ENCODE results near the gene NOC4L.

NOC4L gene

GRCh38 chr12:132170094-132170636, 25.9 kb downstream of the NOC4L start:
- DNase-seq (ENCODE audit: low spot score), result no peak

GRCh38 chr12:132170637-132171292, 26.5 kb downstream of the NOC4L start:
- no peak for DNase-seq (ENCODE audit: low spot score)

- no peak for DNase-seq (ENCODE audit: low spot score)
Observed at GRCh38 chr12:132171293-132171967, 27.2 kb downstream of the NOC4L start.

GRCh38 chr12:132171968-132172521, 27.8 kb downstream of the NOC4L start:
- no peak for DNase-seq (ENCODE audit: low spot score)

- no peak for DNase-seq (ENCODE audit: low spot score)
Observed at GRCh38 chr12:132172619-132173018, 28.4 kb downstream of the NOC4L start.

GRCh38 chr12:132173135-132174014, 29.1 kb downstream of the NOC4L start:
- no peak for DNase-seq (ENCODE audit: low spot score)

GRCh38 chr12:132174015-132174838, 30.0 kb downstream of the NOC4L start:
- no peak for DNase-seq (ENCODE audit: low spot score)

GRCh38 chr12:132174839-132175490, 30.7 kb downstream of the NOC4L start:
- no peak for DNase-seq (ENCODE audit: low spot score)

GRCh38 chr12:132175496-132176384, 31.5 kb downstream of the NOC4L start:
- no peak for DNase-seq (ENCODE audit: low spot score)

- no peak for DNase-seq (ENCODE audit: low spot score)
Observed at GRCh38 chr12:132176385-132176919, 32.2 kb downstream of the NOC4L start.

GRCh38 chr12:132176920-132177551, 32.8 kb downstream of the NOC4L start:
- no peak for DNase-seq (ENCODE audit: low spot score)

- DNase-seq (ENCODE audit: low spot score), result no peak
Observed at GRCh38 chr12:132178316-132178715, 34.1 kb downstream of the NOC4L start.

GRCh38 chr12:132178801-132179401, 34.6 kb downstream of the NOC4L start:
- DNase-seq (ENCODE audit: low spot score), result no peak

GRCh38 chr12:132179431-132180362, 35.4 kb downstream of the NOC4L start:
- no peak for DNase-seq (ENCODE audit: low spot score)

- DNase-seq (ENCODE audit: low spot score), result no peak
Observed at GRCh38 chr12:132180648-132181546, 36.6 kb downstream of the NOC4L start.

- no peak for DNase-seq (ENCODE audit: low spot score)
Observed at GRCh38 chr12:132181570-132182200, 37.4 kb downstream of the NOC4L start.

Data from COLO829 (cell line).